GM19395 (cell line): ENCODE measurements around the gene FANCC.

Source experiments
- ATAC-seq: cut with Tn5 transposase; IDR thresholded peaks from one replicate; pipeline ENCODE4 v1.9.1; 2021; ENCODE audit warnings: mild to moderate bottlenecking, moderate library complexity; ENCODE audit not compliant: unreplicated experiment

The FANCC gene

GRCh38 chr9:95197692-95198271 is 119.7 kb downstream of the FANCC start:
- ATAC-seq: no peak

- no peak for ATAC-seq
Measured at GRCh38 chr9:95193480-95193879, 124.0 kb downstream of the FANCC start.

GRCh38 chr9:95193067-95193466 is 124.4 kb downstream of the FANCC start:
- ATAC-seq: no peak

- ATAC-seq: no peak
Measured at GRCh38 chr9:95192631-95193030, 124.9 kb downstream of the FANCC start.

DNA sequence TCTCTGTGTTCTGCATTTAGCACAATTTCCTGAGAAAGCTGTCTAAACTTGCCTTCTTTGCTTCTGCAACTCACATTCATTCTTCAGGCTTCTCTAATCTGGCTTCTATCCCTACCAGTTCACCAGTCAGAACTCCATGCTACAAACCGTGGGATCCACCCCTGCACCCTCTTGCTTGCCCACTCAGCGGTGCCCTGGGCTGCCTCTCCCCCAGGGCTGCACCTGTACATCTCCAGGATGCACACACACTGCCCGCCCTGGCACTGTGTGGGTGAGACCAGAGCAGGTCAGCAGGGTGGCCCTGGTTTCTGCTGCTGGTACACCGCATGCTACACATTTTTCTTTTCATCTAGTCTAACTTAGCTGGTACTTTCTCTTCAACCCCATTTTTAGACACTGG is 127.1 kb downstream of the FANCC start:
- ATAC-seq: no peak

GRCh38 chr9:95189251-95190098 is 128.0 kb downstream of the FANCC start:
- ATAC-seq: no peak

- ATAC-seq: no peak
Measured at GRCh38 chr9:95188459-95188858, 129.1 kb downstream of the FANCC start.

- ATAC-seq: no peak
Measured at GRCh38 chr9:95185956-95186355, 131.6 kb downstream of the FANCC start.

- no peak for ATAC-seq
Measured at GRCh38 chr9:95182854-95183563, 134.5 kb downstream of the FANCC start.

DNA sequence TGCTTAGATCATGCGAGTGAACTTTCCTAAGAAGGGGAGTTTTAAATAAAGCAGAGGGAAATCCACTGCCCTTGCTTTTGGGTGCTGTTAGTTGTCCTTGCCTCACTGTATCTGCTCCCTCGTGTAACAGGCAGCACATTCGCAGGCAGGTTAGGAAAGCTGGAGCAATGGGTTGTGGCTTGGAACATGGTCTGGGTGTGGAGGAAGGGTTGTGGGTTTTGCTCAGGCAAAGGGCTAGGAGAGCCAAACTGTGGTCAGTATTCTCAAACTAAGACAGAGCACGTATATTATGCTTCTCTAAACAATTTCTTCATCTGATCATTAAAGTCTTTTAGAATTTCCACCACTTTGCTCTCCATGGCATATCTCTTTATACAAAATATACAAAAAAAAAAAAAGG is 135.7 kb downstream of the FANCC start:
- no peak for ATAC-seq

DNA sequence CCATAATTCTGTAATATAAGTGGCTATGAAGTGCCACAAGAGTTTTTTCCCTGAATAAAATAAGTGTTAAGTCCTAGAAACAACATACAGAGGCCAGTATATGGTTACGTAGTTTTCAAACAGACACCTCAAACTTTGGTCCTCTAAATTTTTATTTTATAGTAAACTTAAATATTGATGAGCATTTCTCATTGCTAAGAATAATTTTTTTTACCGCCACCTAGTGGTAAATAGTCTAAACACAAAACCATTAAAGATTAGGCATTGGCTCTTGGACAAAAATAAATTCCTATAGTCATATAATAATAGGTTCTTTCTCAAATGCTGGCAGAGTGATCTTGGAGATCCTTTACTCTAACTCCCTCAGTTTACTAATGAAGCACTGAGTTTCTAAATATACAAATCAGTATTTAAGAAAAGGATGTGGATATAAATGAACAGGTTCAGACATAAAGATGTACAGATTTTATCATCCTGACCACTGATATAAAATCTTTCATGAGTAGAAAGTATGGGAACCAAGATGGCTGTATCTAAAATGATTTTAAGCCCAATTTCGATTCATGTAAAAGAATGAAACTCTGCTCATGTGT is 136.2 kb downstream of the FANCC start:
- no peak for ATAC-seq

- no peak for ATAC-seq
Measured at GRCh38 chr9:95177617-95178016, 139.9 kb downstream of the FANCC start.

DNA sequence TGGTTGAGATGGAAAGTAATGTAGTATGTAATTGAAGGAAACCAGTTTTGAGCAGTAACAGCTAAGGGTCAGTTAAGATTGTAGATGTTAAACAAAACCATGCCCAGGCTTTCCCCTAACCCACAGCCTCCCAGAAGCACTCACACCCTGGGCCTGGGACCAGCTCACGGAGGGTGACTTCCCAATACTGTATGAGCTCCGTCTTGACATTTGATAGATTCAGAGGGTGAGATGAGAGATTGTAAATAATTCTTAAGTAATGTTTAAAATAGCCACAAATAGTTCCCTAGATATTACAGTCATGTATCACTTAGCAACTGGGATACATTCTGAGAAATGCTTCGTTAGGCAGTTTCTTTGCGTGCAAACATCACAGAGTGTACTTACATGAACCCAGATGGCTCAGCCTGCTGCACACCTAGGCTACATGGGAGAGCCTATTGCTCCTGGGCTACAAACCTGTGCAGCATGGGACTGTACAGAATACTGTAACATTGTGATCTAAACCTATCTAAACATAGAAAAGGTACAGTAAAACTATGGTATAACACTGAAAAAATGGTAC is 140.7 kb downstream of the FANCC start:
- no peak for ATAC-seq

- ATAC-seq: no peak
Measured at GRCh38 chr9:95175523-95175922, 142.0 kb downstream of the FANCC start.

DNA sequence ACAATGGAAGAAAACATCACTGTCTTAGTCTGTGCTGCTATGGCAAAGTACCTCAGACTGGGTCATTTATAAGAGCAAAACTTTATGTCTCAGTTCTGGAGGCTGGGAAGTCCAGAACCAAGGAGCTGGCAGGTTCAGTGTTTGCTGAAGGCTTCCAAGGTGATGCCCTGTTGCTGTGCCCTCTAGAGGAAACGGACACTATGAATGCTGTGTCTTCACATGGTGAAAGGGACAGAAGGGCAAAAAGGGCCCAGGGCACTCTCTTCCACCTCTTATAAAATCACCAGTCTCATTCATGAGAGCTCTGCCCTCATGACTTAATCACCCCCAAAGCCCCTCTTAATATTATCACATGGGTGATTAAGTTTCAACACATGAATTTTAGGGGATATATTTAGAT is 143.5 kb downstream of the FANCC start:
- ATAC-seq: no peak

GRCh38 chr9:95171596-95171995 is 145.9 kb downstream of the FANCC start:
- ATAC-seq: no peak

DNA sequence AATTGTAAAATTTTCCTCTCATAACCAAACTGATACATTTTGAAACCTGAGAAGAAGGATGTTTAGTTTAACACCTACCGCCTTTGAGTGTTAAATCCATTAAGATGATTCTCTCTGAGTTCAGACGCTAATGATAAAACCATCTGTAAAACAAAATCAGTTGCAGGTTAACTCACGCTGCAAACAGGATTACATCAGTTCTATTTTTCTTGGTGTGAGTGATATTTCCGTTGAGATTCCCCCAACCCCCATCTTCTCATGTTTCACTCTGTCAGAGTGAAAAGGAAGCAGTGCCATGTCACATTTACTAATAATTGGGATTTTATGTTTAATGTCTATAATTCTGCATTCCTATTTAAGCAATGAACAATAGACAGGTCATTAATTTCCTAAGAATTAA is 146.5 kb downstream of the FANCC start:
- no peak for ATAC-seq

DNA sequence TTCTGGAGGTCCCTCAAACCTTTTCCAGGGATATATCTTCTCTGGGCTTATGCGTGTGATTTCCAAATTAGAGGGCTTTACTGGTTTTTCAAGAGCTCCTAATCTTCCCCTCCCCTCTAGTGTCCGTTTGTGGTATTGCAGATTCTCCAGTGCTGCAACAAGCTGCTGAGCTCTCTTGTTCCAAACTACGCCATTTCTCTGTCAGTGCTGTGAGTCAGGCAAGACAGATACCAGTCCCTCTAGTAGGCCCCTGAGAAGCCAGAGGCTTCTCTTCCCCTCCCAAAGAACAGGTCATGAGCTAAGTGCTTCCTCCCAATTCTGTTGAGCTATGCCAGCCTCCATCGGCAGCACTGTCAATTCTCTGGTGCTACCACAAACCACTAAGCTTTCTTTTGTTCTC is 149.5 kb downstream of the FANCC start:
- ATAC-seq: no peak

GRCh38 chr9:95165004-95165403 is 152.5 kb downstream of the FANCC start:
- no peak for ATAC-seq

DNA sequence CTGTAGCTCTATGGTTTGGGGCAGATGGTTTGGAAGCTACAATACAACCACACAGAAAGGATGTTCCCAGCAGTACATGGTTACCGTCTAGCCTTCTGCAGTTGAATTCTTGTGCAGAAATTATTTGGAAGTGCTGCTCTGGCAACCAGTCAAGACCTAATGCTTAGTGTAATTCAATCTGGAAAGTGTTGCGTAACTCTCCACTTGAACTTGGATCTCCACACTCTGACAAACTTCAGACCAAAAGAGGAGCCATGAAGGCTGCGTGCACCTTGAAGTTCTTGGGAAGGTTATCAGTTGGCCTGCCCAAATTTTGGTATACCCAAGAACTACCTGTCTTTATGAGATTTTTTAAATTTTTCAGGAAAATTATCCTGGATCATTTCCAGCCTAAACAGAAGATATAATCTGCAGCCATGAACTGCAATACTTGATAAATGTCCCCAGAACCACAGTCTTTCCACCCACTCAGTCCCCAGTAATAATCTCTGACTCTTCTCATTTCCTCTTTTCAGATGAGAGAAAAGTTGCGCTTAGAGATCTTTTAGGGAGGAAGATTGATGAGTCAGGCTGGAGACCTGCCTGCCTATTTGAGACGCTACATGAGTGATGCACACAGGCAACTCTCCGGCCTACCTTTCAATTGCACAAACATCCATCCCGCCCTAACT is 159.9 kb downstream of the FANCC start:
- peak; percentile 94 for ATAC-seq

- no peak for ATAC-seq
Measured at GRCh38 chr9:95156074-95156473, 161.4 kb downstream of the FANCC start.
